Endodermal cell (in vitro differentiated cells): ENCODE measurements around the gene APMAP. TPM values are rescaled to one million over a fixed set of nuclear protein-coding genes. Genes with fewer than 3 reads are reported as not detected.

ENCODE experiments used
- DNase-seq: peaks from one replicate; pipeline ENCODE4 v3.0.0-alpha.2; 2017
- H3K27ac ChIP-seq: 2 replicates; pipeline ENCODE4 v1.5.1; 2013; ENCODE audit warnings: mild to moderate bottlenecking, low read depth, low read length, moderate library complexity
- H3K27me3 ChIP-seq: 2 replicates; pipeline ENCODE4 v1.6.1; 2013; ENCODE audit warnings: mild to moderate bottlenecking, low read length, moderate library complexity; ENCODE audit not compliant: insufficient read depth, control insufficient read depth, poor library complexity, severe bottlenecking
- H3K36me3 ChIP-seq: 2 replicates; pipeline ENCODE4 v1.7.0; 2013; ENCODE audit warnings: mild to moderate bottlenecking, low read length, moderate library complexity; ENCODE audit not compliant: control insufficient read depth, insufficient read depth
- H3K4me1 ChIP-seq: one replicate; pipeline ENCODE4 v1.7.0; 2013; ENCODE audit warnings: low read length; ENCODE audit not compliant: control insufficient read depth, insufficient read depth
- H3K4me3 ChIP-seq: 2 replicates; pipeline ENCODE4 v1.5.1; 2013; ENCODE audit warnings: mild to moderate bottlenecking, low read length, moderate library complexity
- H3K9ac ChIP-seq: 2 replicates; pipeline ENCODE4 v1.6.1; 2013; ENCODE audit warnings: mild to moderate bottlenecking, low read length, moderate library complexity; ENCODE audit not compliant: poor library complexity, severe bottlenecking; ENCODE audit errors: extremely low read depth
- H3K9me3 ChIP-seq: 2 replicates; pipeline ENCODE4 v1.6.1; 2013; ENCODE audit warnings: mild to moderate bottlenecking, low read length, moderate library complexity; ENCODE audit not compliant: control insufficient read depth
- H3K27ac Mint-ChIP-seq: 2 replicates; pipeline ENCODE4 v1.8.0; 2020; ENCODE audit warnings: mixed read lengths
- H3K27me3 Mint-ChIP-seq: 2 replicates; pipeline ENCODE4 v1.8.0; 2021; ENCODE audit warnings: mild to moderate bottlenecking, mixed read lengths; ENCODE audit not compliant: insufficient read depth
- H3K36me3 Mint-ChIP-seq: 2 replicates; pipeline ENCODE4 v1.8.0; 2020; ENCODE audit warnings: low read depth, mixed read lengths
- H3K4me1 Mint-ChIP-seq: 2 replicates; pipeline ENCODE4 v1.8.0; 2020; ENCODE audit warnings: mixed read lengths
- H3K4me3 Mint-ChIP-seq: 2 replicates; pipeline ENCODE4 v1.8.0; 2020; ENCODE audit warnings: mild to moderate bottlenecking, moderate library complexity, mixed read lengths
- H3K9me3 Mint-ChIP-seq: 2 replicates; pipeline ENCODE4 v1.8.0; 2020; ENCODE audit warnings: mild to moderate bottlenecking, mixed read lengths
- CTCF ChIP-seq: fragments of 200-600 bp; sonication (generic); conservative IDR thresholded peaks from 2 replicates; pipeline ENCODE4 v1.5.0; 2021; ENCODE audit warnings: antibody characterized with exemption, mild to moderate bottlenecking
- WGBS, 2 experiments: methylation state at CpG; one replicate each; pipeline versions ENCODE4 v1.1.5 to v1.1.7; 2013; ENCODE audit warnings: missing lambda C conversion rate in 2 of 2, mixed read lengths in 1 of 2; ENCODE audit not compliant: insufficient coverage in 1 of 2, insufficient read length in 1 of 2; 5-methylcytosine and 5-hydroxymethylcytosine counted together
- total RNA-seq, 2 donors: library from RNA; stranded (reverse); fragmentation: NEBNext Ultra II Directional in 1 of 2; extraction: Animal tissue kit (Norgen Biotek cat#: 25700) in 1 of 2; gene quantifications; 2 replicates in 1 of 2; 3 replicates in 1 of 2; pipeline ENCODE4 v1.2.1, GENCODE V29; 2021

The APMAP gene
- total RNA-seq, 2 donors from 2014 or later, result 60.2 to 65.6 TPM

GRCh38 chr20:24979036-24979960 is 13.3 kb downstream of the APMAP start:
- TF ChIP-seq CTCF, result no peak
- Mint-ChIP-seq H3K4me1 (no peaks in the 10 kb centered on the region), H3K9me3 (peaks cover 38% of the 10 kb centered on the region), H3K27ac (no peak overlapping the region), H3K36me3 (peaks cover 79% of the 10 kb centered on the region), H3K27me3 (no peaks in the 10 kb centered on the region), H3K4me3 (no peak overlapping the region)
- 90 to 100% methylated on average over 12 to 15 of the region's 15 CpGs for WGBS, 2 experiments
- no peaks in the 10 kb centered on the region for H3K4me1 ChIP-seq
- no peak overlapping the region for H3K4me3 ChIP-seq
- H3K36me3 ChIP-seq, result peaks cover 51% of the 10 kb centered on the region
- no peak overlapping the region for H3K9ac ChIP-seq
- H3K27ac ChIP-seq, result no peak overlapping the region
- peak; percentile 7 for DNase-seq
- no peaks in the 10 kb centered on the region for H3K27me3 ChIP-seq
- peaks cover 32% of the 10 kb centered on the region for H3K9me3 ChIP-seq

- 93 to 97% methylated on average over 4 to 8 of the region's 8 CpGs for WGBS, 2 experiments
- H3K27ac ChIP-seq, result no peak overlapping the region
- no peak overlapping the region for H3K4me3 ChIP-seq
- TF ChIP-seq CTCF, result no peak
- H3K9ac ChIP-seq, result no peak overlapping the region
- H3K9me3 ChIP-seq, result peaks cover 32% of the 10 kb centered on the region
- no peaks in the 10 kb centered on the region for H3K4me1 ChIP-seq
- H3K27me3 Mint-ChIP-seq, result no peaks in the 10 kb centered on the region
- H3K27ac Mint-ChIP-seq, result no peak overlapping the region
- no peaks in the 10 kb centered on the region for H3K27me3 ChIP-seq
- peak; percentile 13 for DNase-seq
- H3K4me3 Mint-ChIP-seq, result no peak overlapping the region
- peaks cover 48% of the 10 kb centered on the region for H3K36me3 ChIP-seq
- peaks cover 38% of the 10 kb centered on the region for H3K9me3 Mint-ChIP-seq
- peaks cover 81% of the 10 kb centered on the region for H3K36me3 Mint-ChIP-seq
- no peaks in the 10 kb centered on the region for H3K4me1 Mint-ChIP-seq
Observed at GRCh38 chr20:24978513-24978912, 14.0 kb downstream of the APMAP start.

- Histone ChIP-seq H3K9ac (no peak overlapping the region), H3K9me3 (peaks cover 32% of the 10 kb centered on the region), H3K4me1 (no peaks in the 10 kb centered on the region), H3K27ac (no peak overlapping the region), H3K4me3 (no peak overlapping the region), H3K27me3 (no peaks in the 10 kb centered on the region), H3K36me3 (peaks cover 47% of the 10 kb centered on the region)
- peaks cover 83% of the 10 kb centered on the region for H3K36me3 Mint-ChIP-seq
- no peaks in the 10 kb centered on the region for H3K4me1 Mint-ChIP-seq
- 75 to 94% methylated on average over 2 to 3 of the region's 3 CpGs for WGBS, 2 experiments
- peaks cover 38% of the 10 kb centered on the region for H3K9me3 Mint-ChIP-seq
- no peak overlapping the region for H3K27ac Mint-ChIP-seq
- no peak for TF ChIP-seq CTCF
- no peak for DNase-seq
- H3K4me3 Mint-ChIP-seq, result no peak overlapping the region
- no peaks in the 10 kb centered on the region for H3K27me3 Mint-ChIP-seq
Observed at GRCh38 chr20:24977797-24978196, 14.8 kb downstream of the APMAP start.
